Measurements from ENCODE around the gene CABYR. TPM values are rescaled to one million over a fixed set of nuclear protein-coding genes. Genes with fewer than 3 reads are reported as not detected.

The CABYR gene
- total and polyA plus RNA-seq, 2 of the 13 experiments (the other 11 are each of a cell fraction or from before 2014, with no cell fraction given) = 0.71 to 0.88 TPM

GRCh38 chr18:24112874-24113615 lies 25.8 kb upstream of the CABYR start (continued):
- TF ChIP-seq, protein P1, sequence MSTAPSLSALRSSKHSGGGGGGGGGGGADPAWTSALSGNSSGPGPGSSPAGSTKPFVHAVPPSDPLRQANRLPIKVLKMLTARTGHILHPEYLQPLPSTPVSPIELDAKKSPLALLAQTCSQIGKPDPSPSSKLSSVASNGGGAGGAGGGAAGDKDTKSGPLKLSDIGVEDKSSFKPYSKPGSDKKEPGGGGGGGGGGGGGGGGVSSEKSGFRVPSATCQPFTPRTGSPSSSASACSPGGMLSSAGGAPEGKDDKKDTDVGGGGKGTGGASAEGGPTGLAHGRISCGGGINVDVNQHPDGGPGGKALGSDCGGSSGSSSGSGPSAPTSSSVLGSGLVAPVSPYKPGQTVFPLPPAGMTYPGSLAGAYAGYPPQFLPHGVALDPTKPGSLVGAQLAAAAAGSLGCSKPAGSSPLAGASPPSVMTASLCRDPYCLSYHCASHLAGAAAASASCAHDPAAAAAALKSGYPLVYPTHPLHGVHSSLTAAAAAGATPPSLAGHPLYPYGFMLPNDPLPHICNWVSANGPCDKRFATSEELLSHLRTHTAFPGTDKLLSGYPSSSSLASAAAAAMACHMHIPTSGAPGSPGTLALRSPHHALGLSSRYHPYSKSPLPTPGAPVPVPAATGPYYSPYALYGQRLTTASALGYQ (CRISPR knock-in tag; IDR thresholded peaks at IDR 0.05) = no peak
- TF ChIP-seq ZNF329 (CRISPR knock-in tag; IDR thresholded peaks at IDR 0.05; ENCODE audit: low read depth) (no peak), ZNF253 (CRISPR knock-in tag; IDR thresholded peaks at IDR 0.05; ENCODE audit: borderline replicate concordance) (no peak), ZNF460 (CRISPR knock-in tag; IDR thresholded peaks at IDR 0.05; ENCODE audit: borderline replicate concordance) (no peak; the same call in 1 of the 2 replicates), ZNF207 (IDR thresholded peaks at IDR 0.05; ENCODE audit: borderline replicate concordance) (no peak), RAD21 (CRISPR knock-in tag; IDR thresholded peaks at IDR 0.05) (no peak), ZFP90 (CRISPR knock-in tag; IDR thresholded peaks at IDR 0.05; ENCODE audit: borderline replicate concordance) (no peak), ZNF260 (CRISPR knock-in tag; IDR thresholded peaks at IDR 0.05; ENCODE audit: borderline replicate concordance, low read depth) (no peak), HES4 (CRISPR knock-in tag; IDR thresholded peaks at IDR 0.05; ENCODE audit: borderline replicate concordance) (no peak), ZBTB37 (CRISPR knock-in tag; IDR thresholded peaks at IDR 0.05) (no peak), ZNF234 (CRISPR knock-in tag; conservative IDR thresholded peaks at IDR 0.05) (no peak), ZNF274 (CRISPR knock-in tag; IDR thresholded peaks at IDR 0.05) (0 out of 2 replicates have a peak, but pooled peaks have one; percentile 41), ZNF761 (CRISPR knock-in tag; conservative IDR thresholded peaks at IDR 0.05) (no peak; the same call in 1 of the 2 replicates), SMAD9 (CRISPR knock-in tag; IDR thresholded peaks at IDR 0.05) (no peak), ZNF24 (IDR thresholded peaks at IDR 0.05) (no peak)
- TF ChIP-seq, protein P2, sequence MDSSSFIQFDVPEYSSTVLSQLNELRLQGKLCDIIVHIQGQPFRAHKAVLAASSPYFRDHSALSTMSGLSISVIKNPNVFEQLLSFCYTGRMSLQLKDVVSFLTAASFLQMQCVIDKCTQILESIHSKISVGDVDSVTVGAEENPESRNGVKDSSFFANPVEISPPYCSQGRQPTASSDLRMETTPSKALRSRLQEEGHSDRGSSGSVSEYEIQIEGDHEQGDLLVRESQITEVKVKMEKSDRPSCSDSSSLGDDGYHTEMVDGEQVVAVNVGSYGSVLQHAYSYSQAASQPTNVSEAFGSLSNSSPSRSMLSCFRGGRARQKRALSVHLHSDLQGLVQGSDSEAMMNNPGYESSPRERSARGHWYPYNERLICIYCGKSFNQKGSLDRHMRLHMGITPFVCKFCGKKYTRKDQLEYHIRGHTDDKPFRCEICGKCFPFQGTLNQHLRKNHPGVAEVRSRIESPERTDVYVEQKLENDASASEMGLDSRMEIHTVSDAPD (CRISPR knock-in tag; IDR thresholded peaks at IDR 0.05) = peak; percentile 37; the same call in 1 of the 2 replicates
- TF ChIP-seq, protein P3, sequence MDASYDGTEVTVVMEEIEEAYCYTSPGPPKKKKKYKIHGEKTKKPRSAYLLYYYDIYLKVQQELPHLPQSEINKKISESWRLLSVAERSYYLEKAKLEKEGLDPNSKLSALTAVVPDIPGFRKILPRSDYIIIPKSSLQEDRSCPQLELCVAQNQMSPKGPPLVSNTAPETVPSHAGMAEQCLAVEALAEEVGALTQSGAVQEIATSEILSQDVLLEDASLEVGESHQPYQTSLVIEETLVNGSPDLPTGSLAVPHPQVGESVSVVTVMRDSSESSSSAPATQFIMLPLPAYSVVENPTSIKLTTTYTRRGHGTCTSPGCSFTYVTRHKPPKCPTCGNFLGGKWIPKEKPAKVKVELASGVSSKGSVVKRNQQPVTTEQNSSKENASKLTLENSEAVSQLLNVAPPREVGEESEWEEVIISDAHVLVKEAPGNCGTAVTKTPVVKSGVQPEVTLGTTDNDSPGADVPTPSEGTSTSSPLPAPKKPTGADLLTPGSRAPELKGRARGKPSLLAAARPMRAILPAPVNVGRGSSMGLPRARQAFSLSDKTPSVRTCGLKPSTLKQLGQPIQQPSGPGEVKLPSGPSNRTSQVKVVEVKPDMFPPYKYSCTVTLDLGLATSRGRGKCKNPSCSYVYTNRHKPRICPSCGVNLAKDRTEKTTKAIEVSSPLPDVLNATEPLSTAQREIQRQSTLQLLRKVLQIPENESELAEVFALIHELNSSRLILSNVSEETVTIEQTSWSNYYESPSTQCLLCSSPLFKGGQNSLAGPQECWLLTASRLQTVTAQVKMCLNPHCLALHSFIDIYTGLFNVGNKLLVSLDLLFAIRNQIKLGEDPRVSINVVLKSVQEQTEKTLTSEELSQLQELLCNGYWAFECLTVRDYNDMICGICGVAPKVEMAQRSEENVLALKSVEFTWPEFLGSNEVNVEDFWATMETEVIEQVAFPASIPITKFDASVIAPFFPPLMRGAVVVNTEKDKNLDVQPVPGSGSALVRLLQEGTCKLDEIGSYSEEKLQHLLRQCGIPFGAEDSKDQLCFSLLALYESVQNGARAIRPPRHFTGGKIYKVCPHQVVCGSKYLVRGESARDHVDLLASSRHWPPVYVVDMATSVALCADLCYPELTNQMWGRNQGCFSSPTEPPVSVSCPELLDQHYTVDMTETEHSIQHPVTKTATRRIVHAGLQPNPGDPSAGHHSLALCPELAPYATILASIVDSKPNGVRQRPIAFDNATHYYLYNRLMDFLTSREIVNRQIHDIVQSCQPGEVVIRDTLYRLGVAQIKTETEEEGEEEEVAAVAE (CRISPR knock-in tag; IDR thresholded peaks at IDR 0.05; ENCODE audit: borderline replicate concordance) = peak; percentile 93
- TF ChIP-seq, protein P4, sequence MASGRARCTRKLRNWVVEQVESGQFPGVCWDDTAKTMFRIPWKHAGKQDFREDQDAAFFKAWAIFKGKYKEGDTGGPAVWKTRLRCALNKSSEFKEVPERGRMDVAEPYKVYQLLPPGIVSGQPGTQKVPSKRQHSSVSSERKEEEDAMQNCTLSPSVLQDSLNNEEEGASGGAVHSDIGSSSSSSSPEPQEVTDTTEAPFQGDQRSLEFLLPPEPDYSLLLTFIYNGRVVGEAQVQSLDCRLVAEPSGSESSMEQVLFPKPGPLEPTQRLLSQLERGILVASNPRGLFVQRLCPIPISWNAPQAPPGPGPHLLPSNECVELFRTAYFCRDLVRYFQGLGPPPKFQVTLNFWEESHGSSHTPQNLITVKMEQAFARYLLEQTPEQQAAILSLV (CRISPR knock-in tag; IDR thresholded peaks at IDR 0.05; ENCODE audit: borderline replicate concordance) = no peak

Measured in HepG2 (cell line).